Activated CD4-positive, alpha-beta memory T cell treated with anti-CD3 and anti-CD28 coated beads for 36 hours (primary cell): ENCODE measurements around the gene ZNF880. TPM values are rescaled to one million over a fixed set of nuclear protein-coding genes. Genes with fewer than 3 reads are reported as not detected.
A peak's percentile ranks its signal among the peaks of the same experiment; 100 is the strongest.
"Not testable (repeated sequence)": the region's sequence is repeated elsewhere in the genome, so short reads cannot be mapped to it uniquely, and the experiment has no call there.

Source experiments
- CTCF ChIA-PET: fragments of 350-600 bp; sonication (Branson Sonifier 250); formaldehyde crosslinking; loops from one replicate; lab custom pipeline; 2021; ENCODE audit warnings: antibody characterized with exemption, inconsistent platforms; lab: Charles Lee
- POLR2A ChIA-PET: fragments of 350-600 bp; sonication (Branson Sonifier 250); formaldehyde crosslinking; loops from one replicate; lab custom pipeline; 2021; ENCODE audit warnings: antibody characterized with exemption; lab: Charles Lee
- DNase-seq: peaks from one replicate; pipeline ENCODE4 v3.0.0-alpha.2; 2020
- H3K27ac Mint-ChIP-seq: one replicate; pipeline ENCODE4 v1.8.0; 2021; ENCODE audit warnings: mixed read lengths
- H3K27me3 Mint-ChIP-seq: one replicate; pipeline ENCODE4 v1.8.0; 2021; ENCODE audit warnings: mixed read lengths
- H3K36me3 Mint-ChIP-seq: one replicate; pipeline ENCODE4 v1.8.0; 2021; ENCODE audit warnings: mixed read lengths
- H3K4me1 Mint-ChIP-seq: one replicate; pipeline ENCODE4 v1.8.0; 2021; ENCODE audit warnings: low read depth, mixed read lengths
- H3K4me3 Mint-ChIP-seq: one replicate; pipeline ENCODE4 v1.8.0; 2021; ENCODE audit warnings: mild to moderate bottlenecking, mixed read lengths
- H3K9me3 Mint-ChIP-seq: one replicate; pipeline ENCODE4 v1.8.0; 2021; ENCODE audit warnings: mixed read lengths
- intact Hi-C: fragments of 100-400 bp; cut with micrococcal nuclease; formaldehyde crosslinking; loops from one replicate; pipeline ENCODE4 v1.15.1; 2023
- total RNA-seq, 2 experiments: library from RNA; stranded (reverse); gene quantifications; one replicate each; pipeline ENCODE4 v1.2.3, GENCODE V29; 2021

The ZNF880 gene
- total RNA-seq = 1 to 10 TPM; 8.2 to 8.3 TPM

DNA sequence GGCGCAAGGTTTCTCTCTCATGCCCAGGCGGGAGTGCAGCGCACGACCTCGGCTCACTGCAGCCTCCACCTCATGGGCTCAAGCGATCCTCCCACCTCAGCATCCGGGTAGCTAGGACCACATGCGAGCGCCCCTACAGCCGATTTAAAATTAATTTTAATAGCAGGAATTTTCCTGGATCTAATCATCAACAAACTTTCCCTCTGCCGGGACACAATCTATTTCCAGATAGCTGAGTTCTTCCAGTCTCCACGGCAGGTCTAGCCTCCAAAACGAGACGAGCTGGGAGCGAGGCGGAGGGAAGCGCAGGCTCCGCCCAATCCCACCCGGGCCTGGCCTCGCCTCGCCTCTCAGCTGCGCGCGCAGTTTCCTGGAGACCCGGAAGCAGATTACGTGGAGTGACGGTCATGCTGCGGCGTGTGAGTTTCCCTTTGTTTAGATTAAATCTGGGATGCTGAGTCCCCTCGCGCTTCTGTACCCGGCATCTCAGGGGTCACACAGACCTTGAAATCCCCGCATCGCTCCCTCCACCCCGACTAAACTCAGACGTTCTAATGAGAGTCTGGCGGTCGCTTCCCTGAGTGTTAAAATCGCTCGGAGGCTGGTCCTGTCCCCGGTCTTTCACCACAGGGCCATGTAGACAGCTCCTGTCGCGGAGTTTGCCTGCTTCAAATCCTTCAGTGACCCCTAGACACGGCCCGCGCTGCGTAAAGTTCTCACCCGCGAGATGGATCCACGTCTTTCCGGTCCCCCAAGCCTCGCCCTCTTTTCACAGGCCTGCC is at the start of gene ZNF880:
Gene ZNF880 (plus strand): TSS at position 365 of the 782 bp plus-strand sequence. CDS start 43 bp downstream, at position 408.
- DNase-seq = peak; percentile 94
- ChIA-PET POLR2A (no interaction called here), CTCF (interaction anchor here (0.6 to 0.9 kb wide), 3 partner anchors 11 to 137 kb away, joined by 3 to 5 read pairs (median 3); no protein-coding TSS in a partner anchor)
- Mint-ChIP-seq H3K4me1 (peaks cover 9% of the 10 kb centered on the region), H3K27ac (peak within 1 kb of the TSS; percentile 96), H3K36me3 (peaks cover 61% of the 10 kb centered on the region), H3K4me3 (peak within 1 kb of the TSS; percentile 89), H3K27me3 (no peaks in the 10 kb centered on the region), H3K9me3 (peaks cover 60% of the 10 kb centered on the region)
- intact Hi-C loops = no loop called here

DNA sequence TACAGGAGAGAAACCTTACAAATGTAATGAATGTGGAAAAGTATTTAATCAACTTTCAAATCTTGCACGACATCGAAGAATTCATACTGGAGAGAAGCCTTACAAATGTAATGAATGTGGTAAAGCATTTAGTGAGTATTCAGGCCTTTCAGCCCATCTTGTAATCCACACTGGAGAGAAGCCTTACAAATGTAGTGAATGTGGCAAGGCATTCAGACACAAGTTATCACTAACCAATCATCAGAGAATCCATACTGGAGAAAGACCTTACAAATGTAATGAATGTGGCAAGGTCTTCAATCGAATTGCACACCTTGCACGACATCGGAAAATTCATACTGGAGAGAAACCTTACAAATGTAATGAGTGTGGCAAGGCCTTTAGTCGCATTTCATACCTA is 47.3 kb upstream of the ZNF880 start:
- Mint-ChIP-seq H3K27me3 (no peaks in the 10 kb centered on the region), H3K27ac (no peak overlapping the region), H3K4me3 (no peak overlapping the region), H3K4me1 (no peaks in the 10 kb centered on the region), H3K9me3 (peaks cover 90% of the 10 kb centered on the region), H3K36me3 (peaks cover 79% of the 10 kb centered on the region)
- CTCF ChIA-PET = no interaction called here
- POLR2A ChIA-PET = no interaction called here
- intact Hi-C loops = no loop called here
- no peak for DNase-seq

DNA sequence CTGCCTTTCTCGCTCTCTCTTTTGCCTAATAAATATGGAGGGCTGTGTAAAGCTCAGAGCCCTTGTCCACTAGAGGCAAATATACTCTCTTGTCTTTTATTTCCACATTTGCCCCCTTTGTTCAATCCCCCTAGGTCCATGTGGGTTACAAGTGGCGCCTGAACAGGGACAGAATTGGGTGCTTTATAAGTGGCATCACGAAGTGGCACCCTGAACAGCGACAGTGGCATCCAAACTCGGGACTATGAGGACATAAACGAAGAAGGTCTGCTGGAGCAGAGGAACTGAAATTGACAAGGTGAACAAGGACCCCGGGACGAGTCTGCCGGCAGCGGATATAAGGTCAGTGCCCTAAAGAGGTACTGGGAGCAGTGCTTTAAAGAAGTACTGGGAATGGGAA is 38.0 kb upstream of the ZNF880 start:
- Mint-ChIP-seq H3K4me1 (peaks cover 7% of the 10 kb centered on the region), H3K36me3 (peaks cover 34% of the 10 kb centered on the region), H3K27me3 (no peaks in the 10 kb centered on the region), H3K9me3 (peaks cover 74% of the 10 kb centered on the region), H3K27ac (no peak overlapping the region), H3K4me3 (no peak overlapping the region)
- ChIA-PET POLR2A (no interaction called here), CTCF (interaction anchor here (0.7 kb wide), 1 partner anchor 193 kb away, joined by 3 read pairs; no protein-coding TSS in a partner anchor)
- DNase-seq = no peak
- intact Hi-C loops = no loop called here

DNA sequence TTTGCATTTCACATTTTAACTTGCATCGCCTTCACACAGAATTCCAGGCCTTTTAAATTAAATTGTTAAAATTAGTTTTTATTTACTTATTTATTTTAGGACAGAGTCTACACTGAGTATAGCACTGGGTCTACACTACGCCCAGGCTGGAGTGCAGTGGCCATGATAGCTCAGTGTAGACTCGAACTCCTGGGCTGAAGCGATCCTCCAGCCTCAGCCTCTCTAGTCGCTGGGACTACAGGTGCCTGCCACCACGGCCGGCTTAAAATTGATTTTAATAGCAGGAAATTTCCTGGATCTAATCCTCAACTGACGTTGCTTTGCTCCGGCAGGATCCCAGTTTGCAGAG is 34.0 kb upstream of the ZNF880 start:
- intact Hi-C loops = loop anchor here (1.0 kb wide), 1 partner anchor 38 kb away; the partner anchor contains the start of gene ZNF480
- Mint-ChIP-seq H3K27me3 (no peaks in the 10 kb centered on the region), H3K36me3 (peaks cover 33% of the 10 kb centered on the region), H3K4me1 (peaks cover 13% of the 10 kb centered on the region), H3K4me3 (peak overlapping the region; percentile 93), H3K9me3 (peaks cover 54% of the 10 kb centered on the region), H3K27ac (peak overlapping the region; percentile 91)
- ChIA-PET CTCF (no interaction called here), POLR2A (no interaction called here)
- DNase-seq = no peak

DNA sequence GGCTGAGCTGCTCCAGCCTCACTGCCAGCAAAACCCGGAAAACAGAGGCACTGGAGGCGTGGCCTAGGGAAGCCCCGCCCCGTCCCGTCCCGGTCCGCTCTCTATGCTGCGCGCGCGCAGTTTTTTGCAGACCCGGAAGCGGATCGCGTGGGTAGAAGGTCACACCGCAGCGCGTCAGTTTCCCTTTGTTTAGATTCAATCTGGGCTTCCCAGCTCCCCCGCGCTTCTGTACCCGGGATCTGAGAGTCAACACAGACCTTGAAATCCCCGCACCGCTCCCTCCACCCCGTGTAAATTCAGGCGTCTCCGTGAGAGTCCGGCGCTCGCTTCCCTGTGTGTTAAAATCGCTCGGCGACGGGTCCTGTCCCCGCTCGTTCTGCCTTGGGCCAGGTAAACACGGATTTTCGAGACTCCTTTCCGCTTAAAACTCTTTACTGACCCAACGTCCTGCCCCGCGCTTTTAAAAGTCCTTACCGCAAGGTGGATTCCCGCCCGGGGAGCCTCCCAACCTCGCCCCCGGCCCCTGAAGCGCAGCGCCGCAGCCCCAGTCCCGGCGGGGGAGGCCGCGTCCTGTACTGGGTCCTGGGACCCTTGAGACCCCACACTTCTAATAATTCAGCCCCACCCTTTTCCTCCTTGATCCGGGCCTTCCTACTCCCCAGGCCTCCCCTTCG is 33.5 kb upstream of the ZNF880 start, which contains the start of gene ZNF610:
Gene ZNF610 (plus strand): TSS at position 127 of the 674 bp plus-strand sequence. CDS start 12,930 bp downstream, outside the sequence.
- peak; percentile 94 for DNase-seq
- POLR2A ChIA-PET = no interaction called here
- no peaks in the 10 kb centered on the region for H3K27me3 Mint-ChIP-seq
- intact Hi-C loops = loop anchor here (1.0 kb wide), 1 partner anchor 39 kb away; the partner anchor contains the start of gene ZNF480
- peaks cover 13% of the 10 kb centered on the region for H3K4me1 Mint-ChIP-seq
- CTCF ChIA-PET = no interaction called here
- H3K9me3 Mint-ChIP-seq = peaks cover 49% of the 10 kb centered on the region
- H3K27ac Mint-ChIP-seq = peak within 1 kb of the TSS; percentile 91
- peak within 1 kb of the TSS; percentile 93 for H3K4me3 Mint-ChIP-seq
- H3K36me3 Mint-ChIP-seq = peaks cover 31% of the 10 kb centered on the region

DNA sequence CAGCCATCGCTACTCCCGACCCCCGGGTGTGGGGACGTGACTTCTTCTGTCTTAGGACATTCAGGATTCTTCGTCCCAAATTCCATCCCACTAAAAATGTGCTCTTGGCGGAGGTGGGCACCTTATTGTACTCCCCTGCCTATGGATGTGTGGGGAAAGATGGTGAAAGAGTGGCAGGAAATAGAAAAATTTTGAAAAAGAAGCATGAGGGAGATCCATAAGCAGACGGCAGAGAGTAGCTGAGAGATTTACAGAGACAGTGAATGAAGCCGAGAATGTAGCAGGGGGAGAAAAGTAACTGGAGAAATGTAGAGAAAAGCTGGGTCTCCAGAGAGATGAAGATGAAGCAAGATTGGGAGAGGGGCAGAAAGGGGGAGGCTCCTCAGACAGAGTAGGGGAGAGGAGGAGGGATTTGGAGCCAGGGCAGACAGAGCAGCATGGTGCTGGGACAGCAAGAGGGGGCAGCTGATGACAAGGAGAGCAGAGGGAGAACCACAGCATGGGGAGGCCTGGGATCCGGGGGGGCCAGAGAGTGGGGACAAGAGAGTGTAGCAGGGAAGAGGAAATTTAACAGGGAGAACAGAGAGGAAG is 32.8 kb upstream of the ZNF880 start:
- peaks cover 43% of the 10 kb centered on the region for H3K9me3 Mint-ChIP-seq
- POLR2A ChIA-PET = no interaction called here
- CTCF ChIA-PET = no interaction called here
- H3K36me3 Mint-ChIP-seq = peaks cover 27% of the 10 kb centered on the region
- H3K4me3 Mint-ChIP-seq = peak overlapping the region; percentile 93
- intact Hi-C loops = loop anchor here (1.0 kb wide), 1 partner anchor 40 kb away; the partner anchor contains the start of gene ZNF480
- DNase-seq = no peak
- H3K4me1 Mint-ChIP-seq = peaks cover 13% of the 10 kb centered on the region
- peak overlapping the region; percentile 91 for H3K27ac Mint-ChIP-seq
- H3K27me3 Mint-ChIP-seq = no peaks in the 10 kb centered on the region

DNA sequence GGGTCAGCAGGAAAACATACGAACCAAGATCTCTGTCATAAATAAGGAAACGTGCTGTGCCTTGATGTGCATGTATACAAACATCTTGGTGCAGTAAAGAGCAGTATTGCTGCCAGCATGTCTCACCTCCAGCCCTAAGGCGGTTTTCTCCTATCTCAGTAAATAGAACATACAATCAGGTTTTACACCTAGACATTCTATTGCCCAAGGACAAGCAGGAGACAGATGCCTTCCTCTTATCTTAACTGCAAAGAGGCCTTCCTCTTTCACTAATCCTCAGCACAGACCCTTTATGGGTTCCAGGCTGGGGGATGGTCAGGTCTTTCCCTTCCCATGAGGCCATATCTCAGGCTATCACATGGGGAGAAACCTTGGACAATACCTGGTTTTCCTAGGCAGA is 30.7 kb upstream of the ZNF880 start:
- DNase-seq, H3K27me3 Mint-ChIP-seq, H3K4me3 Mint-ChIP-seq, H3K27ac Mint-ChIP-seq, intact Hi-C loops, POLR2A ChIA-PET, CTCF ChIA-PET: not testable (repeated sequence)
- Mint-ChIP-seq H3K4me1 (peaks cover 15% of the 10 kb centered on the region), H3K9me3 (peaks cover 22% of the 10 kb centered on the region), H3K36me3 (peaks cover 16% of the 10 kb centered on the region)

DNA sequence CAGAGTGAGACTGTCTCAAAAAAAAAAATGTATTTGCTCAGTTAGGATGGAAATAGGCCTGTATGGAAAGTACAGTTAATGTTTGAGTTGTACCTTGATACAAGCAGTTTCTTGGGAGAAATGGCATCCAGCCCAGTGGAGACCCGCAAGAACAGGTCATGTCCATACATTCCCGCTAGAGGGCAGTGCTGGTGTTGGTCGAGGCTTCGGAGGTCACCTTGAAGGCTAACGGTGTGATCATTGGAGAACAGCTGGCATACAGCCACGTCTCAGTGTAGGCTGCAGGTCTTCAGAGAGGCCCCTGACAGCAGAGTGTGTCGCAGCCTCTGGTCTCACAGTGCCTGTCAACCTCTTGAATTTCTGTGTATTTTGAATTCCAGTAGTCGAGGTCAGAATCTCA is 26.2 kb upstream of the ZNF880 start:
- intact Hi-C loops = loop anchor here (2.0 kb wide), 2 partner anchors 183 to 405 kb away; partner anchors contain the start of gene ZNF808
- peak; percentile 70 for DNase-seq
- peaks cover 19% of the 10 kb centered on the region for H3K9me3 Mint-ChIP-seq
- peaks cover 7% of the 10 kb centered on the region for H3K36me3 Mint-ChIP-seq
- ChIA-PET POLR2A (no interaction called here), CTCF (interaction anchor here (0.6 to 1.7 kb wide), 4 partner anchors 26 to 1177 kb away, joined by 3 to 6 read pairs (median 4); partner anchors contain the start of gene ZNF880)
- H3K4me3 Mint-ChIP-seq = no peak overlapping the region
- H3K27me3 Mint-ChIP-seq = no peaks in the 10 kb centered on the region
- peaks cover 2% of the 10 kb centered on the region for H3K4me1 Mint-ChIP-seq
- H3K27ac Mint-ChIP-seq = no peak overlapping the region

DNA sequence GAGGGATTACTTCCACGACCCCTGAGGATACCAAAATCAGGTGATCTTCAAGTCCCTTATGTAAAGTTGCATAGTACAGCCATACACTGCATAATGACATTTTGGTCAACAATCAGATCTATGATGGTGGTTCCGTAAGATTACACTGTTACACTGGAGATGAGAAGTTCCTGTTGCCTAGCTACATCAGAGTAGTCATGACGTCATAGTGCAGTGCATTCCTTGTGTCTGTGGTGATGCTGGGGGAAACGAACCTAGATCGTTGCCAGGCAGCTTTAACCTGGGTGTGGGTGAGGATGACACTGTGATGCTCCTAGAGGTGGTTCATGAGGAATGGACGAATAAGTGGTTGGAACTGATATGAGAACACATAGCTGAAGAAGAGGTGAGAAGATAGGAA is 24.6 kb upstream of the ZNF880 start:
- CTCF ChIA-PET = interaction anchor here (1.7 kb wide), 1 partner anchor 406 kb away, joined by 6 read pairs; no protein-coding TSS in a partner anchor
- POLR2A ChIA-PET = no interaction called here
- intact Hi-C loops = no loop called here

DNA sequence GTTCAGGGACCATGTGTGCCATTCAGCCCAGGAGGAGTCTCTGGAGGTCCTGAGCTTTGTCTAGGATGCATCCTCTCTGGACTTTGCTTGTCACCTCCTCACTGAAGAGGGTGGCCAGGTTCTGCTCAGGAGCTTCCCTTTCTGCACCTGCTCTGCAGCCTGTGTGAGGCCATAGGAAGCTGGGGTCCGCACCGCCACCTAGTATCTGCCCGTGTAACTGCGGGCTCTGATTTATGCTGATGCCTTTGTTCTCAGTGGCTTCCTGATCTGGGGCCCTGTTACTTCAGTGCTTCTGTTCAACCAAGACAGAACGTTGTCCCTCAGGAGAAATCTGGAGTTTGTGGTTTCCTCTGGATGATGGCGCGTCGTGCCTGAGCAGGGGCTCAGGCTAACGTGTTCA is 18.2 kb upstream of the ZNF880 start:
- H3K4me1 Mint-ChIP-seq = no peaks in the 10 kb centered on the region
- H3K27ac Mint-ChIP-seq = no peak overlapping the region
- intact Hi-C loops = no loop called here
- DNase-seq = no peak
- CTCF ChIA-PET = no interaction called here
- H3K9me3 Mint-ChIP-seq = peaks cover 48% of the 10 kb centered on the region
- no peaks in the 10 kb centered on the region for H3K27me3 Mint-ChIP-seq
- peaks cover 57% of the 10 kb centered on the region for H3K36me3 Mint-ChIP-seq
- no peak overlapping the region for H3K4me3 Mint-ChIP-seq
- POLR2A ChIA-PET = no interaction called here

More for the DNA sequence above, 24.6 kb upstream of the ZNF880 start:
- Mint-ChIP-seq H3K36me3 (peaks cover 17% of the 10 kb centered on the region), H3K27ac (no peak overlapping the region), H3K9me3 (peaks cover 13% of the 10 kb centered on the region), H3K4me3 (no peak overlapping the region), H3K27me3 (no peaks in the 10 kb centered on the region), H3K4me1 (peaks cover 2% of the 10 kb centered on the region)
- DNase-seq = no peak

DNA sequence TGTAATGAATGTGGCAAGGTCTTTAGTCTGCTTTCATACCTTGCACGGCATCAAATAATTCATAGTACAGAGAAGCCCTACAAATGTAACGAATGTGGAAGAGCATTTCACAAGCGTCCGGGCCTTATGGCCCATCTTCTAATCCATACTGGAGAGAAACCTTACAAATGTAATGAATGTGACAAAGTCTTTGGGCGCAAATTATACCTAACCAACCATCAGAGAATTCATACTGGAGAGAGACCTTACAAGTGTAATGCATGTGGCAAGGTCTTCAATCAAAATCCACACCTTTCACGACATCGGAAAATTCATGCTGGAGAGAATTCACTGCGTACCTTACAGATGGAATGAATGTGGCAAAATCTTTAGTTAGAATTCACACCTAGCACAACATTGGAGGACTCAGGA is 3.3 kb upstream of the ZNF880 start:
- Mint-ChIP-seq H3K4me1 (peaks cover 9% of the 10 kb centered on the region), H3K4me3 (no peak overlapping the region), H3K27ac (no peak overlapping the region), H3K36me3 (peaks cover 51% of the 10 kb centered on the region), H3K27me3 (no peaks in the 10 kb centered on the region), H3K9me3 (peaks cover 69% of the 10 kb centered on the region)
- intact Hi-C loops = no loop called here
- ChIA-PET POLR2A (no interaction called here), CTCF (no interaction called here)
- DNase-seq = no peak

DNA sequence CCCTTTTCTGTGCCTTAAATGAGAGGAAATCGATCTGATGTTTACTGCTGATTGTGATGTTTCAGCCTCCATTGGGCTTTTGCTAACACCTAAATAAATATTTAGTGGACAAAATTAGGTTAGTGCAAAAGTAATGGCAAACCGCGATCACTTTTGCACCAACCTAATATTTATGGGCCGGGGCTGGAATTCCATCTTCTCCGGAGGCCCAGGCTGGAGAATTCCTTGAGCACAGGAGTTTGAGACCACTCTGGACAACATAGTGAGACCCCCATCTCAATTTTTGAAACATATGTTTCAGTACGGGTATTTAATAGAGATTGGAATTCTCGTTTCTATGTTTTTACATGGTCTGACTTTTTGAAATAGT is 603 bp downstream of the ZNF880 start:
- H3K4me3 Mint-ChIP-seq = peak overlapping the region; percentile 89
- ChIA-PET POLR2A (no interaction called here), CTCF (interaction anchor here (0.6 kb wide), 1 partner anchor 12 kb away, joined by 3 read pairs; no protein-coding TSS in a partner anchor)
- no peaks in the 10 kb centered on the region for H3K27me3 Mint-ChIP-seq
- peaks cover 9% of the 10 kb centered on the region for H3K4me1 Mint-ChIP-seq
- H3K36me3 Mint-ChIP-seq = peaks cover 62% of the 10 kb centered on the region
- H3K9me3 Mint-ChIP-seq = peaks cover 59% of the 10 kb centered on the region
- DNase-seq = no peak
- intact Hi-C loops = no loop called here
- H3K27ac Mint-ChIP-seq = peak overlapping the region; percentile 96
